Loucy (cell line): ENCODE results near the gene FOSB.

Experiments
- H2AFZ ChIP-seq: fragments of 200-600 bp; sonication (generic); 2 replicates; pipeline ENCODE4 v1.6.0; 2016; ENCODE audit warnings: antibody characterized with exemption, mild to moderate bottlenecking, low read length, moderate library complexity
- H3F3A ChIP-seq: fragments of 200-600 bp; 2 replicates; pipeline ENCODE4 v1.6.0; 2016; ENCODE audit warnings: antibody characterized with exemption, low read depth, mild to moderate bottlenecking
- H3K27me3 ChIP-seq: fragments of 200-600 bp; sonication (generic); 2 replicates; pipeline ENCODE4 v1.6.1; 2014; ENCODE audit warnings: low read length, mild to moderate bottlenecking; ENCODE audit not compliant: insufficient read depth, poor library complexity, severe bottlenecking
- H3K36me3 ChIP-seq: fragments of 200-600 bp; sonication (generic); 2 replicates; pipeline ENCODE4 v1.6.1; 2016; ENCODE audit warnings: low read length; ENCODE audit not compliant: insufficient read depth
- H3K4me1 ChIP-seq: fragments of 200-600 bp; sonication (generic); 2 replicates; pipeline ENCODE4 v1.5.1; 2014; ENCODE audit warnings: low read length, mild to moderate bottlenecking; ENCODE audit not compliant: insufficient read depth, poor library complexity, severe bottlenecking
- H3K4me2 ChIP-seq: fragments of 200-600 bp; sonication (generic); 2 replicates; pipeline ENCODE4 v1.6.0; 2014; ENCODE audit warnings: antibody characterized with exemption, low read length, low read depth, mild to moderate bottlenecking; ENCODE audit not compliant: poor library complexity, severe bottlenecking
- H3K4me3 ChIP-seq: fragments of 200-600 bp; sonication (generic); 2 replicates; pipeline ENCODE4 v1.5.1; 2014; ENCODE audit warnings: low read length, mild to moderate bottlenecking, mixed read lengths; ENCODE audit not compliant: poor library complexity, severe bottlenecking
- H3K79me2 ChIP-seq: fragments of 200-600 bp; sonication (generic); 2 replicates; pipeline ENCODE4 v1.6.1; 2014; ENCODE audit warnings: low read length; ENCODE audit not compliant: insufficient read depth
- H3K9ac ChIP-seq: fragments of 200-600 bp; sonication (generic); 2 replicates; pipeline ENCODE4 v1.6.0; 2014; ENCODE audit warnings: mild to moderate bottlenecking, low read depth, low read length, moderate library complexity; ENCODE audit not compliant: poor library complexity, severe bottlenecking
- H3K9me2 ChIP-seq: fragments of 200-600 bp; sonication (generic); replicated peaks from 2 replicates; pipeline ENCODE4 v1.6.1; 2016; ENCODE audit warnings: low read depth, low read length, mixed read lengths
- H3K9me3 ChIP-seq: fragments of 200-600 bp; sonication (generic); 2 replicates; pipeline ENCODE4 v1.6.1; 2014; ENCODE audit warnings: mild to moderate bottlenecking, antibody characterized with exemption, low read length, low read depth; ENCODE audit not compliant: insufficient read depth
- H4K20me1 ChIP-seq: fragments of 200-600 bp; sonication (generic); 2 replicates; pipeline ENCODE4 v1.6.0; 2014; ENCODE audit warnings: antibody characterized with exemption, low read length, mild to moderate bottlenecking; ENCODE audit not compliant: insufficient read depth, poor library complexity, severe bottlenecking
- CTCF ChIP-seq: fragments of 200-600 bp; sonication (generic); conservative IDR thresholded peaks from 2 replicates; pipeline ENCODE4 v1.5.1; 2014; ENCODE audit warnings: mild to moderate bottlenecking, antibody characterized with exemption, low read length
- EZH2phosphoT487 ChIP-seq: fragments of 200-600 bp; IDR thresholded peaks from 2 replicates; pipeline ENCODE4 v1.6.1; 2018; ENCODE audit warnings: antibody characterized with exemption, mild to moderate bottlenecking, moderate library complexity, borderline replicate concordance

FOSB gene

GRCh38 chr19:45419895-45420294, 47.9 kb upstream of the FOSB start:
- peaks cover 16% of the 10 kb centered on the region for H3K79me2 ChIP-seq
- peak overlapping the region; percentile 14 for H3K4me2 ChIP-seq
- H3K4me3 ChIP-seq, result no peak overlapping the region
- H3K4me1 ChIP-seq, result peaks cover 27% of the 10 kb centered on the region
- H3K9me2 ChIP-seq, result no peaks in the 10 kb centered on the region
- H2AFZ ChIP-seq, result no peak overlapping the region
- TF ChIP-seq CTCF, result no peak
- TF ChIP-seq EZH2phosphoT487, result no peak
- peaks cover 7% of the 10 kb centered on the region; the same call in 1 of the 2 replicates for H3K36me3 ChIP-seq
- H4K20me1 ChIP-seq, result peaks cover 5% of the 10 kb centered on the region
- 0 out of 2 replicates have a peak, but pooled peaks cover 3% of the 10 kb centered on the region for H3F3A ChIP-seq
- no peaks in the 10 kb centered on the region for H3K27me3 ChIP-seq
- peak overlapping the region; percentile 40 for H3K9ac ChIP-seq
- no peaks in the 10 kb centered on the region for H3K9me3 ChIP-seq

GRCh38 chr19:45420356-45420755, 47.4 kb upstream of the FOSB start:
- Histone ChIP-seq H3K27me3 (no peaks in the 10 kb centered on the region), H3F3A (0 out of 2 replicates have a peak, but pooled peaks cover 3% of the 10 kb centered on the region), H2AFZ (no peak overlapping the region), H3K9me2 (no peaks in the 10 kb centered on the region), H3K4me3 (no peak overlapping the region), H4K20me1 (peaks cover 5% of the 10 kb centered on the region), H3K4me2 (peak overlapping the region; percentile 14), H3K4me1 (peaks cover 27% of the 10 kb centered on the region), H3K36me3 (peaks cover 7% of the 10 kb centered on the region; the same call in 1 of the 2 replicates), H3K9me3 (no peaks in the 10 kb centered on the region), H3K79me2 (peaks cover 16% of the 10 kb centered on the region), H3K9ac (no peak overlapping the region)
- TF ChIP-seq EZH2phosphoT487 (no peak), CTCF (no peak)

GRCh38 chr19:45420871-45421270, 46.9 kb upstream of the FOSB start:
- no peak for TF ChIP-seq CTCF
- TF ChIP-seq EZH2phosphoT487, result no peak
- no peak overlapping the region for H3K9ac ChIP-seq
- peaks cover 27% of the 10 kb centered on the region for H3K4me1 ChIP-seq
- peak overlapping the region; percentile 8 for H3K4me2 ChIP-seq
- H3F3A ChIP-seq, result 0 out of 2 replicates have a peak, but pooled peaks cover 3% of the 10 kb centered on the region
- H3K36me3 ChIP-seq, result peaks cover 3% of the 10 kb centered on the region; the same call in 1 of the 2 replicates
- H4K20me1 ChIP-seq, result peaks cover 5% of the 10 kb centered on the region
- H3K27me3 ChIP-seq, result no peaks in the 10 kb centered on the region
- H3K4me3 ChIP-seq, result no peak overlapping the region
- H3K79me2 ChIP-seq, result peaks cover 16% of the 10 kb centered on the region
- H3K9me3 ChIP-seq, result no peaks in the 10 kb centered on the region
- H2AFZ ChIP-seq, result no peak overlapping the region
- no peaks in the 10 kb centered on the region for H3K9me2 ChIP-seq
